Right ventricle myocardium inferior (tissue), 1 donor: ENCODE measurements around the gene NRXN3. TPM values are rescaled to one million over a fixed set of nuclear protein-coding genes. Genes with fewer than 3 reads are reported as not detected.

Experiments
- ATAC-seq: fragments of 200-7000 bp; cut with Tn5 transposase; one replicate; pipeline ENCODE4 v1.9.1; 2020; ENCODE audit warnings: mild to moderate bottlenecking, moderate library complexity
- DNase-seq: peaks from one replicate; pipeline ENCODE4 v3.0.0; 2021; ENCODE audit errors: missing footprints
- intact Hi-C: fragments of 100-400 bp; cut with DNase I; formaldehyde crosslinking; loops from one replicate; pipeline ENCODE4 v1.11.0; 2022
- total RNA-seq: library from RNA; stranded (reverse); fragmentation: NEBNext Ultra II Directional; extraction: Animal tissue kit (Norgen Biotek cat#: 25700); gene quantifications from one replicate; pipeline ENCODE4 v1.2.1, GENCODE V29; 2021
- donor health status: DM: no; HTN: yes; CAD: no; lungs with severe emphysema.

Gene NRXN3
- total RNA-seq, 1 donor from 2014 or later: 1.4 TPM

GRCh38 chr14:78228702-78229327, 58.6 kb downstream of the NRXN3 start:
- DNase-seq (no peak), ATAC-seq (no peak)
- intact Hi-C loops: no loop called here

- DNase-seq: no peak
- no peak for ATAC-seq
- intact Hi-C loops: no loop called here
These were observed 62.2 kb downstream of the NRXN3 start for GRCh38 chr14:78232231-78233000.

GRCh38 chr14:78238141-78238540, 68.0 kb downstream of the NRXN3 start:
- DNase-seq (no peak), ATAC-seq (no peak)
- intact Hi-C loops: no loop called here

GRCh38 chr14:78240567-78240966, 70.4 kb downstream of the NRXN3 start:
- intact Hi-C loops: no loop called here
- no peak for DNase-seq
- ATAC-seq: no peak

- no peak for DNase-seq
- ATAC-seq: no peak
- intact Hi-C loops: no loop called here
These were observed 71.9 kb downstream of the NRXN3 start for GRCh38 chr14:78242086-78242485.

- intact Hi-C loops: no loop called here
- DNase-seq (no peak), ATAC-seq (no peak)
These were observed 73.0 kb downstream of the NRXN3 start for GRCh38 chr14:78243187-78243586.

- no peak for DNase-seq
- intact Hi-C loops: no loop called here
- ATAC-seq: no peak
These were observed 75.1 kb downstream of the NRXN3 start for GRCh38 chr14:78245238-78245637.

- intact Hi-C loops: no loop called here
- DNase-seq (no peak), ATAC-seq (no peak)
These were observed 78.4 kb downstream of the NRXN3 start for GRCh38 chr14:78248501-78249090.

GRCh38 chr14:78251308-78251707, 81.1 kb downstream of the NRXN3 start:
- intact Hi-C loops: no loop called here
- ATAC-seq (no peak), DNase-seq (no peak)

GRCh38 chr14:78253986-78254385, 83.8 kb downstream of the NRXN3 start:
- ATAC-seq (no peak), DNase-seq (no peak)
- intact Hi-C loops: no loop called here

- DNase-seq (no peak), ATAC-seq (no peak)
- intact Hi-C loops: no loop called here
These were observed 84.8 kb downstream of the NRXN3 start for GRCh38 chr14:78254911-78255461.

GRCh38 chr14:78259831-78260230, 89.7 kb downstream of the NRXN3 start:
- ATAC-seq (no peak), DNase-seq (no peak)
- intact Hi-C loops: no loop called here

GRCh38 chr14:78278464-78279250, 108.5 kb downstream of the NRXN3 start:
- intact Hi-C loops: no loop called here
- ATAC-seq: no peak
- DNase-seq: no peak

- intact Hi-C loops: no loop called here
- ATAC-seq (no peak), DNase-seq (no peak)
These were observed 112.3 kb downstream of the NRXN3 start for GRCh38 chr14:78282437-78282836.

- no peak for ATAC-seq
- no peak for DNase-seq
- intact Hi-C loops: no loop called here
These were observed 116.0 kb downstream of the NRXN3 start for GRCh38 chr14:78286210-78286609.

- intact Hi-C loops: no loop called here
- DNase-seq (no peak), ATAC-seq (no peak)
These were observed 121.8 kb downstream of the NRXN3 start for GRCh38 chr14:78292003-78292402.

GRCh38 chr14:78297858-78298257, 127.7 kb downstream of the NRXN3 start:
- intact Hi-C loops: no loop called here
- ATAC-seq (no peak), DNase-seq (no peak)

GRCh38 chr14:78298298-78298697, 128.1 kb downstream of the NRXN3 start:
- ATAC-seq: no peak
- intact Hi-C loops: no loop called here
- DNase-seq: no peak

GRCh38 chr14:78302841-78303240, 132.7 kb downstream of the NRXN3 start:
- intact Hi-C loops: no loop called here
- DNase-seq: no peak
- ATAC-seq: no peak
